ENCODE data around the gene ERP27.

The ERP27 gene

DNA sequence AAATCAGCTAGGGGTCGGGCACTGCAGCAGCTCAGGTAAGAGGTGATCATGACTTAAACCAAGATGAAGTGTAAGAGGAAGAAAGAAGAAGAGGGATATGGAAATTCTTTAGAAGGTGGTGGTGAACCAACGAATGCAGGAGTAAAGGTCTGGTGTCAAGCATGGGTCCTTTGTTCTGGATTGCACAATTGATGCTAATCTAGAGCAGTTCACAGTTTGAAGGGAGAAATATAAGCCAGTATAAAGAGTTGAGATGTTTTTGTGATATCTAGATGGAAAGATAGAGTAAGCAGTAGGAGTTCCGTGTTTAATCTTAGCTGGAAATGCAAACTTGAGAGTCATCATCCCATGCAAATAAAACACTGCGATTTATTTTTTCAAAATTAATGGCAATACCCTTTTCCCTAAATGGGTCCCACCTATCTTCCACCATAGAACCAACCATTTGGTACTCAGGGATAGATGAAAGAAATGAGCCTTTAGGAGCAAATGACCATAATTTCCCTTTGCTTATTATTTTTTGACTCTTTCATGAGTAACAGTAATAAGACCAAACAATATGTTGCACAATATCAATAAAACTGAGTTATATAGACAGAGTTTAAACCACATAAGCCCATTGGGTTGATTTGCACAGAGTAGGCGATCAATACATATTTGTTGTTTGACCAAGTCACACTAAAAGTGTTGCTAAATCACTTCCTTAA, 37.7 kb downstream of the ERP27 start:
- DNase-seq, result no peak

DNA sequence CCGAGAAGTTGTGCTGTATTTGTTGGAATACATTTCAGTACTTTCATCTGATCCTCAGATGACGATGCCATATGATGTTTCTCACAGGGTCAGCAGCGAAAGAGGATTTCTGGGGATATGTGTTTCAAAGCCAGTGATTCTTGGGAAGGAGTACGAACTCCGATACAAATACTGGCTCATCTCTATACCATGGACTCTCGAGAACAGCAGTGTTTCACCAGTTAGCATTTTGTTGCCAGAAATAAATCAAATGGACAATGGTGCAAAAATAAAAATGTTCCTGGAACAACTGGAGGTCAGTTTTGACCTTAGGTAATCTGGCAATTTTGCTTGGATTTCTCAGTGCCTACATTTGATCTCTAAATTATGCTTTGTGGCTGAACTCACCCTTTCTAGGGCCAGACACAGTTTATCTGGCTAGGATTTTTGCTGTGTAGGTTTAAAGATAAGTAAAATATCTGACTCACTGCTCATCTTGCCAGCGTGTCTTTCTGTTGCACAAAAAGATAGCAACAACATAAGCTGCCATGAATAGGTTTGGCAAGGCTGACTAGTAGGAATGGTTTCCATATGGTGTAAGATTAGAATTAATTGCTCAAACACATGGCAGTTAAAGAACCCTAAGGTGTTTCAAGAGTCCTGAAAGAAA, 41.7 kb downstream of the ERP27 start:
- DNase-seq, result no peak

DNA sequence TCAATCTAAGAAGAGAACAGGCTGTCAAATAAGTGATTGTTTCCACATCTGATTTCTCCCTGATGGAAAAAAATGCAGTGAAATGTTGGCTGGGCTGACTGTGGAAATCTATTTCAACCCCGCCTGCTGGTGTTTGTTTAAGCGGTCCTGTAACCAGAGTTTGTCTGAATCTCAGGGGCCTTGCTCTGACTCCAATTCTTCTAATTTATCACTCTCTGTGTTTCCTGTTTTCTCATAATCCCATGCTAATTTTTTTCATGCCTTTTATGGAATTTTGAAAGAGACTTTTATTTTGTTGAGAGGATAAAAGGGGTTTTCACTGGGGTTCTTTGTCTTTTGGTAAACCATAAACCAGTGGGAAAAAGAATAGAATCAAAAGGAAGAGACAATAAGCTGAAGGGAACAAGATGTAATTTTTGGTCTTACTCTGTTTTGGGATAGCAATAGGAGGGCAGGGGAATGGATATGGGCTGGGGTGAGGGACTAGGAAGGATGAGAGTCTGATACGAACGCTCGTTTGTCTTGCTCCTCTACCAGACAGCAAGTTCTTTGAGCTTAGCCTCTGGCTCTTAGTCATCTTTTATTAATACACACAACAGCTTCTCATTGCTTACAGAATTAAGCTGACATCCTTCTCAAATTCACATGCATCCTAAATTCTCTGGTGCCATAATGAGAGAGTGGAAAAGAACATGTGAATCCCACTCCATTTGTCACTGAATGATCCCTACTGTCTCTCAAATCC, 44.7 kb downstream of the ERP27 start:
- DNase-seq, result no peak

DNA sequence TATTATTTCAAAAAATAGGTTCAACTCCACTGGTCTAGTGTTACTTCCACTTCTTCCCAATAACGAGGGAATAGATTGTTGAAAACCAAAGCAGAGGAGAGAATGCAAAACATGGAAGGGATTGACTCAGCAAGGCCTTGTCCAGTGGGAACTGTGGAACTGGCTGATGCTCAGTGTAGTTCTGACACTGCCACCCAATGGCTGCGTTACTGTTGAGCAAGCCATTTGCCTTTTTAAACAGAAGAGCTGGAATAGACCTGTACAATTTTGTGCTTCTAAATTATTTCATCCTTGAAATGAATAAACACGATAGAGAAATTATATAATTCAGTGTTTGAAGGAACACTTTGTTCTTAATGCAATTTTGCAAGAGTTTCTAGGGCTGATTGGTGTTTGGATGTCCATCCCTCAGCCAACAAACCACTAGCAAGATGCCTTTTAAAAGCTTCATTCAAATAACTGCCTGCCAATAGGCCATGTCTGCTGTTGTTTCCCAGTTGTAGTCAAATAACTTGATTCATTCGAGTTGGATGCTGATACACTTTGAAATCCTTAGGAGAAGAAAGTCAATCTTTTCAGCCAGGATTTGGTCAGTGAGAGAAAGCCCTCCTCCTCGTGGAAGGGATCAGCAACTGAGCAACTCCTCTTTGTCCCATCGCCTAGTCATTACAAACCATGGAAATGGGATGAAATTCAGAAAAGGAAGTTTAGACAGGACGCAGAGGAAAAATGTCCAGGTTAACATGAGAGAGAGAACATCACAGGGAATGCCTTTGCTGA, 45.4 kb downstream of the ERP27 start:
- DNase-seq, result no peak

DNA sequence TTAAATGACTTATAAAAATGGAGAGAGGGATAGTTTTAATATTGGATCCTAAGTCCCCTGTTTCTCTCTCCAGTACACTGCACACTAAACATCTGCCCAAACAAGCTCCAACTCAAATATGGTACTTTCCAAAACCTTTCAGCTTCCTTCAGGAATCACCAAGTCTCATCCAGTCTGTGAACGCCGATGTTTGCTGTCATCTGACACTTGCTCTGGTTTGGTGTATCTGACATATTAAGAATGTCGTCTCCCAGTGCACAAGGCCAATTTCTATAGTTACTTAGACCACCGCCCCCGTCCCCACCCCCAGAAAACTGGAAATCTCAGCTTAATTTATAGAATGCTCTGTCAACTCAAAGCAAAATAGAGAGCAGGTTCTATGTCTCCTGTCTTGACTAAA, 47.6 kb downstream of the ERP27 start:
- no peak for DNase-seq

DNA sequence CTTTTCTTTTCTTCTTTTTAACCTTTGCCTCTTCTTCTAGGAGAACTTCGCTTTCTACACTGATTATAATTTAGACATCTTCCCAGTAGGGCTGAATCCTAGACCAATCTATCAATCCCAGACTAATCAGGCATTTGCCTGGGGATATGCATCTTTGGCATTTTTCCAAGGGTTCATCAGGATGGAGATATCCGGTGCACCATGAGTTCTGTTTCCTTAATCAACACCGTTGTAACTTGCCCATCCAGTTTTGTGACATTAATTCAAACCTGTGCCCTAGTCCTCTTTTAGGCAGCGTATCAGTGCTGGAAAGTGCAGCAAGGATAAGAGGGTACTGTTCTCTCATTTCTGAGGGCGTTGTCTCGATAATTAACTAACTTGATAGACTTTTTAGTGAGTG, 52.1 kb downstream of the ERP27 start:
- DNase-seq, result no peak

DNA sequence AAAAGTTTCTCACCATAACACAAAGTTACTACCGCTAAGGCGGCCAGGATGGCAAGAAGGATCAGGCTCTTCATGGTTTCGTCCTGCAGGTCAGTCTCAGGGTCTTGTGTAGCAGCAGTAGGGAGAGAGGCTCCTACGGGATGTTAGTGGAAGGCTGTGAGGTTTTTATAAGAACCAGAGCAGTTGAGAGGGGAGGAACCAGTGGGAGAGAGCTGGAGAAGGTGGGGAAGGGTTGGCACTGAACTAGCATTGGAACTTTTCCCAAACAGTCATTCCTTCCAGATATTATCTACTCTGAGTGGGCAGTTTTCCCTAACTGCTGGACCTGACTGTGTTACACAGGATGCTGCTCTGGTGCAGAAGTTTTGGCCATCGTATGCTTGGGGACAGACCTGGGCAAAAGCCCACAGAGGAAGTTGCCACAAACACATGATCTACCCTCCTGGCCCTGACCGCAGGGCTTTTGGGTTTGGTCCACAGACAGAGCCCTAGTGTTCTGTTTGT, 52.6 kb downstream of the ERP27 start, which contains the start of gene MGP:
Gene MGP (minus strand): TSS at position 137 of the 504 bp plus-strand sequence. CDS start 63 bp downstream, at position 74.
- DNase-seq, result no peak

DNA sequence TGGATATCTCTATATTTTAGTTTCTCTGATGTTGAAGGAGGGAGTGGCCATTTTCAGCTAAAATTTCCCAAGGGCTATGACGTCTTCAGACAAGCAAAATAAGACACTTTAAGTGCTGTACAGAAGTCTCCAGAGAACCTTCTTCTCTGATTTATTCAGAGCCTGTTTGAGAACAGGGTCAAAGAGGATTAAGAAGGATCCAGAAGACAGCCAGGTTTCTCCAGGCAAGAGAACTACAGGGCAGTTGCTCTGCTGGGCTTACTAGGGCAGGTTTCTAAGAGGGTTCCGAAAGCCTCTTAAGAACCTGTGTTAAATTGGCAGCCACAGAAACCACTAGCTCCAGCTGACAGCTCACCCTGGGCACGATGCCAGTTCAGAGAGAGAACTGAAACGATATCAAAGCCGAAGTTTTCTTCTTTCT, 53.9 kb downstream of the ERP27 start:
- peak; percentile 81 for DNase-seq

DNA sequence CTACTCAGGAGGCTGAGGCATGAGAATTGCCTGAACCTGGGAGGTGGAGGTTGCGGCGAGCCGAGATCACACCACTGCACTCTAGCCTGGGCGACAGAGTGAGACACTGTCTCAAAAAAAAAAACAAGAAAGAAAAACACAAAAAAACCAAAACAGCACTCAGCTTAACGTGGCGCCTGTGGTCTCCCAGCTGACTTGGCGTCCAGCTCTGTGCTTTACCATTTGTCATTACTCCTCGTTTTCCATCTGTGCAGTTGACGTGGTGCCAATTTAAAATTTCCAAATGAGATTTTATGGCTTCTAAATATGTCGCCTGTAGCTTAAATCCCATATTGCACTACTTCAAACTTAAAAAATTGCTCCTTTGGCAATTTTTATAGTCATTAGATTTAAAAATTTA, 54.7 kb downstream of the ERP27 start:
- no peak for DNase-seq

DNA sequence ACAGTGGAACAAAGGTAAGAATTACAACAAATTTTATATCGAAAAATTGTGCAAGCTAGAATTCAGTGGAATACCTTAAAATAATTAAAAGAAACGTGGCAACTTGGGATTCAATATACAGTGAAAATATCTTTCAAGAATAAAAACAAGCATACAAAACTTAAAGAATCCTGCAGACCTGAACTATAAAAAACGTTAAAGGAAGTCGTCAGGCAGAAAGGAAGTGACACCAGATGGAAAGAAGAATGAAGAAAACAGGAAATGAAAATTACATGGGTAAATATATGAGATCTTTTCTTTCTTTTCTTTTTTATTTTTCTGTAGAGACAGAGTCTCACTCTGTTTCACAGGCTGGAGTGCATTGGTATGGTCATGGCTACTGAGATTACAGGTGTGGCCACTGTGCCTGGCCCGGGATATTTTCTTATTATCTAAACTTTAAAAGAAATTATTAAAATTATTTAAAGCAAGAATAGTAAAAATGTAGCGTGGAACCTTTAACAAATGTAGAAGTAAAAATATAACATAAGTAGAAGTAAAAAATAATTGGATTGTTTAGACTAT, 57.4 kb downstream of the ERP27 start:
- no peak for DNase-seq

DNA sequence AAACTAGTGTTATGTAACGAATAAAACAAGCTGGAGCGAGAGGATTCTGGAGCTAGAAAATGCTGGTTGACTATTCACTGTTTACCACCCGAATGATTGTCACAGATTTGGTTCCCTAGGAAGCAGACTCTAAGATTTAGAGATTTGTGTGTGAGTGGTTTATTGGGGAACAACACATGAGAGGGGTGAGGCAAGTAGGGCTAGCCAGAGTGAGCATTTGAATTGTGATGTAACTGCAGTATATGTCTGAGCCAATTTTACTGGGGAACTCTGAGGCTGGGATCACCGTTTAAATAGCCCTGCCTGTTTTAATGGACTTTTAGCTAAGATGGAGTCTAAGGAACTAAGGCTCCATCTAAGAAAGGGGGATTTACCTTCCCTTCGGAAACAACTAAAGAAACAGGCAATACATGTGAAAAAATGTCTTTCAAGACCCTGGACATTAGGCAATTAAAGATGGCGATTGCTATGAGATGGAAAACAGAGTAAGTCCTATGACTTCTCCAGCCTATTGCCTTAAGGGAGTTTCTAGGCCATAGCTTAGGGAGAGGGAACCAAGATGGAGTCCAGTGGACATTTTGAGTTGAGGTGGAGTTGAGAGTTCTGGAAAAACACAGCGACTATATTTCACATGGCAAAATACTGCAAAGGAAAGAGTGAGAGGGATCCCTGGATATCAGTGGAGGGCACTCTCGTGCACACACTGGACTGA, 59.0 kb downstream of the ERP27 start:
- no peak for DNase-seq

DNA sequence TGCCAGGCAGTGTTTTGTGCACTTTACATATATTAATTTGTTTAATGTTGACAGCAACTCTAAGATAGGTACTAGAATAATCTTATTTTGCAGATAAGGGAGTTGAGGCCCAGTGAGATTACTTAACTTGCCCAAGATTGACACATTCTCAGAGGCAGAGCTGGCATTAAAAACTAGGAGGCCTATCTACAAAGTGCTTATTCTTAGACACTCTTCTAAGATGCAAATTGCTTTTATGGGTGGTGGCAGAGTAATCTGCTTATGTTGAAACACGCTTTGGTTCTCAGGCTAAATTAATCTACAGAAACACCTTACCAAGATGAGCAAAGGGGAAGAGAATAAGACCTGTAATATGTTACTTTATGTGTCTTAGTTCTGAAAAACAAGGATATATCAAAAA, 59.8 kb downstream of the ERP27 start:
- no peak for DNase-seq

DNA sequence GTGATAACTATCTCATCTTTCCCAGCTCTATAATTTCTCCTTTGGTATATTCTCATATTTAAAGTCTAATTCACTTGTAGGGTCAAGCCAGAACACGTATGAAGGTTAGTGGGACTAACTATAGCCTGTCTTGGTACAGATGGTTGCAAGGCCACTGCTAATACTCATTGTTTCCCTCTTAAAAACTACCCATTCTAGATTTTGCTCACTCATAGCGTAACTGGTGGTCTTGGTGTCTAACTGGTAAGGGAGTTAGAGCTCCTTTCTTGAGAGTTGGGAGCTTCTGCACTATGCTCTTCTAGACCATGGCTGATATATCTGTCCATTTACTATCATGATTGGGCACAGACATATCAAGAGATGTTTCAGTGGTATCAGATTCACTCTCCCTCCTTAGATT, 61.5 kb downstream of the ERP27 start:
- DNase-seq, result no peak

DNA sequence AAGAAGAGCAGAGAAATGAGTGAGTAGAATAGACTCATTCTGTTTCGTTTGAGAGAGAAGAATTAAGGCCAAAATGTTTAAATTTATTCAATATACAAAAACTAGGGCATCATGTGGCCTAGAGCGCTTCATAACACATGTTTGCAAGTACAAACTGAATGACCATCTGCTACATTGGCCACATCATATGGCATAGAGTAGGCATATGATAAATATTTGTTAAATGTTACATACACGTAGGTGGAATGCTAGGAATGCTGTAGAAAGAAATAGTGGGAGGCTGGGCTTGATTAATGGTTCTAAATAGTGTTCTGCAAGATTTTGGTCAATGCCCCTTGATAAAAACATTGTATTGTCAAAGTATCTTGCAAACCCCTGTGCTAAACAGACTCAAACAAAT, 63.5 kb downstream of the ERP27 start:
- no peak for DNase-seq

DNA sequence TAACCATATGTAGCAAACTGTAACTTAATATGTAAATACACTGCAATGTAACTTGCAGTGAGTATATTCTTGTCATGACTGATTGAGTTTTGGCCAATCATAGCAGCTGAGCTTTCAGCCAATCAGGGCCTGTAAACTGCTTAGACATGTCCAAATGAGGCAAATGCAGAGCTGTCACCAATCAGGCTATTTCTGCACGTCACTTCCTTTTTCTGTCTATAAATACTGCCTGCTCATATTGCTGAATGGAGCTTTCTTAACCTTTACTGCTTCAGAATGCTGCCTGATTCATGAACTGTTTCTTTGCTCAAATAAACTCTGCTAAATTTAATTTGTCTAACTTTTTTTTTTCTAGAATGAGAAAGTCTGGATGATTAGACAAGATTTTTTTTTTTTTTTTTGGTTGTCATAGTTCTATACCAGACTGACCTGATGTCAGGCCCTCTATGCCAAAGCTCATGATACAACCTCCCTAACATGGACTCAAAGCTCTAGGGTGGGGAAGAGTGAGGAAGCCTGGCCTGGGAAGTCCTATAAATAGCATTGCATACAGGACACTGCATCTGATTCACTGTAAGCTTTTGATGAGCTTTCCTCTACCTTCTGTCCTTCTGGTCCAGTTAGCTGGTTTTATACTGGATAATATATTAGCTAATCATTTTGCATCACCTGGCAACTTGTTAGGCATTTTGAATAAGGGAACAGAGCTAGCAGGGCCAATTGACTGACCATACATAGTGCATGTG, 64.7 kb downstream of the ERP27 start:
- DNase-seq, result no peak

DNA sequence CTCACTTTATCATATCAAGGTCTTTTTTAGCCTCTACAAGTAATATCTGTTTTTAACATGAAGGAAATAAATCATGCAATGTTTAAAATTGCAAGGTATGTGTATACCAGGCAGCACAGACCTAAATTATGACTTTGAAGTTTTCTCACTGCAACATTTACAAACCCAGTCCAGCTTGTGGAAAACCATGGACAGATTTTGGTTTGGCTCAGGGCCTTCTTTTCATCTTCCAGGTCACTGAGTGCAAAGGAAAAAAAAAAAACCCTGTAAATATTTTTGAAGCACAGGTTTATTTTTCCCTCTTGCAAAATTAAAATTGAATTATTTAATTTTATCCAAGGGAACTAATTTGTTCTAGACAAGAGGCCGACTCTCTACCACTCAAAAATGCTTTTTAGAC, 66.5 kb downstream of the ERP27 start:
- DNase-seq, result no peak

DNA sequence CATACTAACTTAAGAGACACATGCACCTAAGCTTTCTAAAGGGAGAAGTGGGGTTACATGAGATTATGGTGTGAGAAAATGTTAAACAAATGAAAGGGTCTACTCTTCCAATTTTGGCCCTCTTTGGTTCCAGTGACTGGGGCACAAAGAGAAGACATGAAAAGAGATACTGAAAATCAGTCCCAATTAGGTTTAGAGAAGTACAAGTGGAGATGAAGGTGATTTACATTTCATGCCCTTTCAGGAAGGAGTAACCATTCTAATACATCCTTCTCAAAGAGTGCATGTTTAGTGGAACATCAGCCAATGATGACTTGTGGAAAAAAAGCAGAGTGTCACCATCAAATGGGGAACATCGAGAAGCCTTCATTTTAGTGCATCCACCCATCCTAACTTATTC, 67.1 kb downstream of the ERP27 start:
- no peak for DNase-seq

DNA sequence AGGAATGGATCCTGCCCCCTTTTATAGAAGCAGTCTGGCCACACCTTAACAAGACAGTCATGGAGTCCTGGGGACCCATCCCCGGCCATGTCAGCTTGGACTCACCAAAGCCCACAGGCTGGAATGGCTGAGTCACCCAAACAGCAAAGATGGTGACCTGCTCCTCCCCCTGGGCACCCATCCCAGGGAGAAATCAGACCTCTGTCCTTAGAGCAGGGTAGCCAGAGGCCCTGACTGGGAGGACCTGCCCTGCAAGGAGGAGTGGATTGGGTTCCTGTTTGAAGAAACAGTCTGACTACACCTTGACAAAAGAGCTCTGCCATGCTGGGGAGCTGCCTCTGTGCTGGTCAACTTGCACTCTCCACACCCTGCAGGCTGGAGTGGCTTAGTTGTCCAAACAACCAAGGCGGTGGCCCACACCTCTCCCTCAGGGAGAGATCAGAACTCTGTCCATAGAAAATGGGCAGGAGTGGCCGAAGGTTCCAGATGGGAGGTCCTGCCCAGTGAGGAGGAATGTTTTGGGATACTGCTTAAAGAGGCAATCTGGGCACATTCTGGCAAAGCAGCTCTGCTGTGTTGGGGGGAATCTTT, 69.3 kb downstream of the ERP27 start:
- DNase-seq, result no peak

Data from activated CD4-positive, alpha-beta T cell treated with anti-CD3 and anti-CD28 coated beads, Interleukin-2, amount 50 U/mL, for 1 hour (primary cell).